H1 (cell line): ENCODE data around the gene MR1.

Experiments
- BRCA1 ChIP-seq: IDR thresholded peaks from 2 replicates; pipeline ENCODE4 v1.6.1; 2012; ENCODE audit warnings: low read depth, low read length, improper control_type of control experiment
- CBX8 ChIP-seq: fragments of 300-800, 300-1000 bp; sonication (generic); IDR thresholded peaks from 2 replicates; pipeline ENCODE4 v1.7.1; 2016; ENCODE audit warnings: low read depth, low read length, borderline replicate concordance
- CEBPB ChIP-seq: IDR thresholded peaks from 2 replicates; pipeline ENCODE4 v1.6.1; 2012; ENCODE audit warnings: low read depth, low read length
- EP300 ChIP-seq, 2 experiments: IDR thresholded peaks; 1 replicate in 1 of 2; 2 replicates in 1 of 2; pipeline ENCODE4 v1.6.1; 2011 to 2012; ENCODE audit warnings: low read depth in 2 of 2, low read length in 2 of 2, mild to moderate bottlenecking in 2 of 2, borderline replicate concordance in 1 of 2, inconsistent platforms in 1 of 2, moderate library complexity in 1 of 2
- GABPA ChIP-seq: IDR thresholded peaks from 2 replicates; pipeline ENCODE4 v1.6.1; 2011; ENCODE audit warnings: mild to moderate bottlenecking, low read length, moderate library complexity, borderline replicate concordance; ENCODE audit not compliant: insufficient read depth
- GTF2F1 ChIP-seq: IDR thresholded peaks from 2 replicates; pipeline ENCODE4 v1.6.1; 2012; ENCODE audit warnings: low read depth, low read length, improper control_type of control experiment, borderline replicate concordance
- MAFK ChIP-seq: IDR thresholded peaks from 2 replicates; pipeline ENCODE4 v1.6.1; 2012; ENCODE audit warnings: low read depth, mild to moderate bottlenecking, improper control_type of control experiment, low read length
- POLR2A ChIP-seq, 2 experiments: IDR thresholded peaks; 1 replicate in 1 of 2; 2 replicates in 1 of 2; pipeline ENCODE4 v1.6.1; 2011; ENCODE audit warnings: low read depth in 2 of 2, low read length in 2 of 2, mild to moderate bottlenecking in 2 of 2; ENCODE audit errors: control extremely low read depth in 1 of 2
- SIX5 ChIP-seq: IDR thresholded peaks from 2 replicates; pipeline ENCODE4 v1.6.1; 2011; ENCODE audit warnings: mild to moderate bottlenecking, low read depth, low read length
- SP1 ChIP-seq: IDR thresholded peaks from 2 replicates; pipeline ENCODE4 v1.6.1; 2011; ENCODE audit warnings: low read depth, low read length
- TBP ChIP-seq: IDR thresholded peaks from 2 replicates; pipeline ENCODE4 v1.6.1; 2011; ENCODE audit warnings: low read depth, low read length, improper control_type of control experiment
- TF ChIP-seq, protein P1 (sequence below), 3 experiments: IDR thresholded peaks; 1 replicate in 2 of 3; 2 replicates in 1 of 3; pipeline versions ENCODE4 v1.5.1 to v1.6.1; 2011; ENCODE audit warnings: low read length in 3 of 3, mild to moderate bottlenecking in 3 of 3, inconsistent platforms in 2 of 3, low read depth in 1 of 3, moderate library complexity in 1 of 3; ENCODE audit not compliant: insufficient read depth in 1 of 3; ENCODE audit errors: control extremely low read depth in 1 of 3

DNA sequence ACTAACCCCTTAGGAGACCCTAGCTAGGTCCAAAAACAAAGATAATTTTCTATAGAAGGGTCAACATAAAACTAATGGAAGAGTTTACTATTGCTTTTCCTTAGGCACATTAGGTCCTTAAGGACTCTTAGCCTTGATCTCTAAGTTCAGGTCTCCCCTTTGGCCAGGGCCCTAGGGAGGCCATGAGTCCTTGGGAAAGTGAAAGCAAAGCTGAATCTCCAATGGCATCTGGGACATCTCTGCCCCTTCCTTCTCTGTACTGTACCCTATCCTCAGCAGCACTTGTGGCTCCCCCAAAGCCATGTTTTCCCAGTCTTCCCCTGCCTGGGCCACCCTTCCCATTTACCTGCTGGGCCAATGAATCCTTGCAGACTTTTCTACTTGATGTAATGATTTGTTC is 69.1 kb downstream of the MR1 start:
- TF ChIP-seq, protein P1, sequence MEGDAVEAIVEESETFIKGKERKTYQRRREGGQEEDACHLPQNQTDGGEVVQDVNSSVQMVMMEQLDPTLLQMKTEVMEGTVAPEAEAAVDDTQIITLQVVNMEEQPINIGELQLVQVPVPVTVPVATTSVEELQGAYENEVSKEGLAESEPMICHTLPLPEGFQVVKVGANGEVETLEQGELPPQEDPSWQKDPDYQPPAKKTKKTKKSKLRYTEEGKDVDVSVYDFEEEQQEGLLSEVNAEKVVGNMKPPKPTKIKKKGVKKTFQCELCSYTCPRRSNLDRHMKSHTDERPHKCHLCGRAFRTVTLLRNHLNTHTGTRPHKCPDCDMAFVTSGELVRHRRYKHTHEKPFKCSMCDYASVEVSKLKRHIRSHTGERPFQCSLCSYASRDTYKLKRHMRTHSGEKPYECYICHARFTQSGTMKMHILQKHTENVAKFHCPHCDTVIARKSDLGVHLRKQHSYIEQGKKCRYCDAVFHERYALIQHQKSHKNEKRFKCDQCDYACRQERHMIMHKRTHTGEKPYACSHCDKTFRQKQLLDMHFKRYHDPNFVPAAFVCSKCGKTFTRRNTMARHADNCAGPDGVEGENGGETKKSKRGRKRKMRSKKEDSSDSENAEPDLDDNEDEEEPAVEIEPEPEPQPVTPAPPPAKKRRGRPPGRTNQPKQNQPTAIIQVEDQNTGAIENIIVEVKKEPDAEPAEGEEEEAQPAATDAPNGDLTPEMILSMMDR (IDR thresholded peaks at IDR 0.05; ENCODE audit: control extremely low read depth in 1 of 3, insufficient read depth in 1 of 3, low read depth in 1 of 3, low read length in 3 of 3), result no peak
- TF ChIP-seq GABPA (no peak), MAFK (no peak), SP1 (no peak), TBP (no peak), CEBPB (no peak), EP300 (IDR thresholded peaks at IDR 0.05; ENCODE audit: borderline replicate concordance in 1 of 2, low read depth in 2 of 2, low read length in 2 of 2) (no peak), SIX5 (no peak), GTF2F1 (no peak), BRCA1 (no peak), CBX8 (no peak), POLR2A (IDR thresholded peaks at IDR 0.05; ENCODE audit: control extremely low read depth in 1 of 2, low read depth in 2 of 2, low read length in 2 of 2) (no peak)
